ENCODE data around the gene AHNAK2. TPM values are rescaled to one million over a fixed set of nuclear protein-coding genes. Genes with fewer than 3 reads are reported as not detected.
"Not testable (repeated sequence)": the region's sequence is repeated elsewhere in the genome, so short reads cannot be mapped to it uniquely, and the experiment has no call there.

AHNAK2 gene
- total RNA-seq, 1 experiment from 2014 or later = 191 TPM

GRCh38 chr14:104953896-104954656 is 24.1 kb downstream of the AHNAK2 start:
- no peak for DNase-seq (ENCODE audit: low spot score)

DNA sequence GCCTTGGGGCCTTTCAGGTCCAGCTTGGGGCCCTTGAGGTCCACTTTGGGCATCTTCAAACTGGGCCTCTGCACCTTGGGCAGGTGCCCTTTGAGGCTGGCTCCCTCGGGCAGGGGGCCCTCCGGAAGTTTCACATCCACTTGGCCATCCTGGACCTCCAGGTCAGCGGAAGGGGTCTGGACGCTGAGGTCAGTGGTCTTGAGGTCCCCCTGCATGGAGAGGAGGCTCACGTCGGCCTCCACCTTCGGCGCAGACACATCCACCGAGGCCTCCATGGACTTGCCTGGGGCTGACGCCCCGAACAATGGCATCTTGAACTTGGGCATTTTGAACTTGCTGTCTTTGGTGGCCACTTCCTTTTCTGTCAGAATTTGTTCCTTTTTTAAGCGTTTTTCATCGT is 25.1 kb downstream of the AHNAK2 start:
- DNase-seq (ENCODE audit: low spot score) = no peak

DNA sequence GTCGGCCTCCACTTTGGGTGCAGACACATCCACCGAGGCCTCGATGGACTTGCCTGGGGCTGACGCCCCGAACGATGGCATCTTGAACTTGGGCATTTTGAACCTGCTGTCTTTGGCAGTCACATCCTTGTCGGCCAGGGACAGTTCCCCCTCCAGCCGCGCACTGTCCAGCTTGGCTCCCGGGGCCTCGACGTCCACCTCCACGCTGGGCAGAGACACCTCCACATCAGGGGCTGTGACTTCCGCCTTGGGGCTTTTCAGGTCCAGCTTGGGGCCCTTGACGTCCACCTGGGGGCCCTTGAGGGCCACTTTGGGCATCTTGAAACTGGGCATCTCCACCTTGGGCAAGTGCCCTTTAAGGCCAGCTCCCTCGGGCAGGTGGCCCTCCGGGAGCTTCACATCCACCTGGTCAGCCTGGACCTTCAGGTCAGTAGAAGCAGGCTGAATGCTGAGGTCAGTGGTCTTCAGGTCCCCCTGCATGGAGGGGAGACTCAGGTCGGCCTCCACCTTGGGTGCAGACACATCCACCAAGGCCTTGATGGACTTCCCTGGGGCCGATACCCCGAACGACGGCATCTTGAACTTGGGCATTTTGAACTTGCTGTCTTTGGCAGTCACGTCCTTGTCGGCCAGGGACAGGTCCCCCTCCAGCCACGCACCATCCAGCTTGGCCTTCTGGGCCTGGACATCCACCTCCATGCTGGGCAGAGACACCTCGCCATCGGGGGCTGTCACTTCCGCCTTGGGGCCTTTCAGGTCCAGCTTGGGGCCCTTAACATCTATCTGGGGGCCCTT is 26.1 kb downstream of the AHNAK2 start:
- DNase-seq (ENCODE audit: low spot score) = not testable (repeated sequence)

DNA sequence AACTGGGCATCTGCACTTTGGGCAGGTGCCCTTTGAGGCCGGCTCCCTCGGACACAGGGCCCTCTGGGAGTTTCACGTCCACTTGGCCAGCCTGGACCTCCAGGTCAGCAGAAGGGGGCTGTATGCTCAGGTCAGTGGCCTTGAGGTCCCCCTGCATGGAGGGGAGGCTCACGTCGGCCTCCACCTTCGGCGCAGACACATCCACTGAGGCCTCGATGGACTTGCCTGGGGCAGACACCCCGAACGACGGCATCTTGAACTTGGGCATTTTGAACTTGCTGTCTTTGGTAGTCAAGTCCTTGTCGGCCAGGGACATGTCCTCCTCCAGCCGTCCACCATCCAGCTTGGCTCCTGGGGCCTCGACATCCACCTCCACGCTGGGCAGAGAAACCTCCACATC is 27.5 kb downstream of the AHNAK2 start:
- DNase-seq (ENCODE audit: low spot score) = not testable (repeated sequence)

GRCh38 chr14:104950021-104950420 is 28.2 kb downstream of the AHNAK2 start:
- DNase-seq (ENCODE audit: low spot score) = no peak

GRCh38 chr14:104949406-104949955 is 28.7 kb downstream of the AHNAK2 start:
- not testable (repeated sequence) for DNase-seq (ENCODE audit: low spot score)

- DNase-seq (ENCODE audit: low spot score) = no peak
Measured at GRCh38 chr14:104948736-104949031, 29.5 kb downstream of the AHNAK2 start.

GRCh38 chr14:104947881-104948735 is 30.1 kb downstream of the AHNAK2 start:
- DNase-seq (ENCODE audit: low spot score) = not testable (repeated sequence)

DNA sequence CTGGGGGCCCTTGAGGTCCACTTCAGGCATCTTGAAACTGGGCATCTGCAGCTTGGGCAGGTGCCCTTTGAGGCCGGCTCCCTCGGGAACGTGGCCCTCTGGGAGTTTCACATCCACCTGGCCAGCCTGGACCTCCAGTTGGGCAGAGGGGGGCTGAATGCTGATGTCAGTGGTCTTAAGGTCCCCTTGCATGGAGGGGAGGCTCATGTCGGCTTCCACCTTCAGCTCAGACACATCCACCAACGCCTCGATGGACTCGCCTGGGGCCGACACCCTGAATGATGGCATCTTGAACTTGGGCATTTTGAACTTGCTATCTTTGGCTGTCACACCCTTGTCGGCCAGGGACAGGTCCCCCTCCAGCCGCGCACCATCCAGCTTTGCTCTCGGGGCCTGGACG is 31.0 kb downstream of the AHNAK2 start:
- DNase-seq (ENCODE audit: low spot score) = not testable (repeated sequence)

GRCh38 chr14:104945986-104946965 is 31.9 kb downstream of the AHNAK2 start:
- not testable (repeated sequence) for DNase-seq (ENCODE audit: low spot score)

DNA sequence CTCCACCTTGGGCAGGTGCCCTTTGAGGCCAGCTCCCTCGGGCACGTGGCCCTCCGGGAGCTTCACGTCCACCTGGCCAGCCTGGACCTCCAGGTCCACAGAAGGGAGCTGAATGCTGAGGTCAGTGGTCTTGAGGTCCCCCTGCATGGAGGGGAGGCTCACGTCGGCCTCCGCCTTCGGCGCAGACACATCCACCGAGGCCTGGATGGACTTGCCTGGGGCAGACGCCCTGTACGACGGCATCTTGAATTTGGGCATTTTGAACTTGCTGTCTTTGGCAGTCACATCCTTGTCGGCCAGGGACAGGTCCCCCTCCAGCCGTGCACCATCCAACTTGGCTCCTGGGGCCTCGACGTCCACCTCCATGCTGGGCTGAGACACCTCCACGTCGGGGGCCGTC is 32.9 kb downstream of the AHNAK2 start:
- DNase-seq (ENCODE audit: low spot score) = not testable (repeated sequence)

DNA sequence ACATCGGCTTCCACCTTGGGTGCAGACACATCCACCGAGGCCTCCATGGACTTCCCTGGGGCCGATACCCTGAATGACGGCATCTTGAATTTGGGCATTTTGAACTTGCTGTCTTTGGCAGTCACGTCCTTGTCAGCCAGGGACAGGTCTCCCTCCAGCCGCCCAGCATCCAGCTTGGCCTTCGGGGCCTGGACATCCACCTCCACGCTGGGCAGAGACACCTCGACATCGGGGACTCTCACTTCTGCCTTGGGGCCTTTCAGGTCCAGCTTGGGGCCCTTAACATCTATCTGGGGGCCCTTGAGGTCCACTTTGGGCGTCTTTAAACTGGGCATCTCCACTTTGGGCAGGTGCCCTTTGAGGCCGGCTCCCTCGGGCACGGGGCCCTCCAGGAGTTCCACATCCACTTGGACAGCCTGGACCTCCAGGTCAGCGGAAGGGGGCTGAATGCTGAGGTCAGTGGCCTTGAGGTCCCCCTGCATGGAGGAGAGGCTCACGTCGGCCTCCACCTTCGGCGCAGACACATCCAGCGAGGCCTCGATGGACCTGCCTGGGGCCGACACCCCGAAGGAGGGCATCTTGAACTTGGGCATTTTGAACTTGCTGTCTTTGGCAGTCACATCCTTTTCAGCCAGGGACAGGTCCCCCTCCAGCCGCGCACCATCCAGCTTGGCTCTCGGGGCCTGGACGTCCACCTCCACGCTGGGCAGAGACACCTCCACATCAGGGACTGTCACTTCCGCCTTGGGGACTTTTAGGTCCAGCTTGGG is 33.6 kb downstream of the AHNAK2 start:
- not testable (repeated sequence) for DNase-seq (ENCODE audit: low spot score)

DNA sequence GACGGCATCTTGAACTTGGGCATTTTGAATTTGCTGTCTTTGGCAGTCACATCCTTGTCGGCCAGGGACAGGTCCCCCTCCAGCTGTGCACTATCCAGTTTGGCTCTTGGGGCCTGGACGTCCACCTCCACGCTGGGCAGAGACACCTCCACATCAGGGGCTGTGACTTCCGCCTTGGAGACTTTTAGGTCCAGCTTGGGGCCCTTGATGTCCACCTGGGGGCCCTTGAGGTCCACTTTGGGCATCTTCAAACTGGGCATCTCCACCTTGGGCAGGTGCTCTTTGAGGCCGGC is 34.2 kb downstream of the AHNAK2 start:
- not testable (repeated sequence) for DNase-seq (ENCODE audit: low spot score)

DNA sequence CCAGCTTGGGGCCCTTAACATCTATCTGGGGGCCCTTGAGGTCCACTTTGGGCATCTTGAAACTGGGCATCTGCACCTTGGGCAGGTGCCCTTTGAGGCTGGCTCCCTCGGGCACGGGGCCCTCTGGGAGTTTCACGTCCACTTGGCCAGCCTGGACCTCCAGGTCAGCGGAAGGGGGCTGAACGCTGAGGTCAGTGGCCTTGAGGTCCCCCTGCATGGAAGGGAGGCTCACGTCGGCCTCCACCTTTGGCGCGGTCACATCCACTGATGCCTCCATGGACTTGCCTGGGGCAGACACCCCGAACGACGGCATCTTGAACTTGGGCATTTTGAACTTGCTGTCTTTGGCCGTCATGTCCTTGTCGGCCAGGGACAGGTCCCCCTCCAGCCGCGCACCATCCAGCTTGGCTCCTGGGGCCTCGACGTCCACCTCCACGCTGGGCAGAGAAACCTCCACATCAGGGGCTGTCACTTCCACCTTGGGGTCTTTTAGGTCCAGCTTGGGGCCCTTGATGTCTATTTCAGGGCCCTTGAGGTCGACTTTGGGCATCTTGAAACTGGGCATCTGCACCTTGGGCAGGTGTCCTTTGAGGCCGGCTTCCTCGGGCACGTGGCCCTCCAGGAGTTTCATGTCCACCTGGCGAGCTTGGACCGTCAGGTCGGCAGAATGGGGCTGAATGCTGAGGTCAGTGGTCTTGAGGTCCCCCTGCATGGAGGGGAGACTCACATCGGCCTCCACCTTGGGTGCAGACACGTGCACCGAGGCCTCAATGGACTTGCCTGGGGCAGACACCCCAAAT is 34.8 kb downstream of the AHNAK2 start:
- not testable (repeated sequence) for DNase-seq (ENCODE audit: low spot score)

GRCh38 chr14:104942586-104942985 is 35.6 kb downstream of the AHNAK2 start:
- DNase-seq (ENCODE audit: low spot score) = no peak

GRCh38 chr14:104941508-104942365 is 36.4 kb downstream of the AHNAK2 start:
- no peak for DNase-seq (ENCODE audit: low spot score)

GRCh38 chr14:104940526-104941150 is 37.5 kb downstream of the AHNAK2 start:
- DNase-seq (ENCODE audit: low spot score) = no peak

Data from A172 (cell line).